ENCODE measurements around the gene EFNA2.
A peak's percentile ranks its signal among the peaks of the same experiment; 100 is the strongest.

Gene EFNA2

DNA sequence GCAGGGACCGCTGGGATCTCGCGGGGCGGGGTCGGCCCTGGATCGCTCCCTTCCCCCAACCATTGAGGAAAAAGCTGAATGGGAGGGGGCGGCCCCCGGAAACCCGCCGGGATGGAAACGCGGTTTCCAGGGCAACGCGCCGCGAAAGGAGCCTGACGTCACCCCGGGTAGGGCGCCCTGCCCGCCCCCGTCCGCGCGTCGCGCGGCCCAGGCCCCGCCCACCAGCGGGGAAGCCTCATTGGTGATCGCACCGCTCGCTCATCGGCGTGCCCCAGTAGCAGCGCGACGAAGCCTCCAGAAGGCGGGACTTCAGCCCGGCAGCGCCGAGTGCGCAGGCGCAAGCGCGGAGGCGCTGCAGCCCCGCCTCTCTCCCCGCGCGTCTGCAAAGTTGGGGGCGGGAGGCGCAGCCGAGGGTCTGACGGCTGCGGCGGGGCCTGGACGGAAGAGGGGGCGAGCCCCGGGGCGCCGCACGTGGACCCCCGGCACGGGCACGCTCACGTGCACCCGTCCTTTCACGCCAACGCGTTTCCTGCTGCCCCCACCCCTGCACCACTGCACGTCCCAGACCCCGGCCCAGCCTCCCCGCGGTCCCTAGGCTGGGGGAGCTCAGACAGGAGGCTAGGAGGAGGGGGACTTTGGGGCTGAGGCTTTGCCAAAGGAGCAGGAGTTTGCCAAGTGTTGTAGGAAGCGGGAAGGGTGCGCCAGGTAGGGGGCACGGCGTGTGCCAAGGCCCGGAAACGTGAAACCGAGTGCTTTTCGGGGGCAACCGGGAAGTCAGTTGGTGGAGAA, 24.7 kb upstream of the EFNA2 start:
- peak; percentile 94 for DNase-seq

- no peak for DNase-seq
Measured at GRCh38 chr19:1261538-1261797, 24.2 kb upstream of the EFNA2 start.

DNA sequence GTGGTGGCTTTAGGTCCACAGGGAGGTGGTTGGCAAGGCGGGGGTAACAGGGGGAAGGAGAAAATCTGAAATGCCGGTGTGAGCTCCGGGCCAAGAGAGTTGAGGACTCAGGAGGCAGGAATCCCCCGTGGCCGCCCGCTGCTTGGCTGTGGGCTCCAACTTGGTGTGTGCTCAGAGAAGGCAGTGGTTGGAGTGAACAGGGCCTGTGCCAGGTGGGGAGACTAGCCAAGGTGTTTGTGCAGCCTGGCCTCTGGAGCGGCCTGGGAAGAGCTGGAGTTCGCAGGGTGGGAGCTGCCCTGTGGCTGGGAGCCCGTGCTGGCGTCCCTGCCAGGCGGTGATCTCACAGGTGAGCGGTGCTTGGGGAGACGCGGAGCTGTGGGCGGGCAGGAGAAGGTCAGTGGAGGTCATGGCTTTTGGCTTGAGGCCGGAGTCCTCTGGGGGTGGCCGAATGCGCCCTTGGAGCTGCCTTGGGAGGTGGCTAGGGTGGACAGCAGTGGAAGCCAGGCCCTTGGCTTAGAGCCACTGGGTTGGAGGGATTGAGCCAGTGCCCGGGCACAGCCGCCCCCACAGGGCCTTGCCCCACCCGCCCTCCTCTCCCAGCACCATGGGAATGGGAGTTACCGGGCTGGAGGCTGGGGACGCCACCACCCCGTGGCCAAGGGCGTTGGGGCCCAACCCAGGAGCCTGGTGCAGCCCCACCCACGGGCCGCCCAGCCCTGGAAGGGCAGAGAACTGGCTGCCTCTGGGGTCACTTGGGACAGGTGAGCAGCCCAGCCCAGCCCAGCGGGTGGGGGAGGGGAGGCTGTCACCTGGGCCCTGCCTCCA, 23.7 kb upstream of the EFNA2 start:
- DNase-seq: peak; percentile 44

DNA sequence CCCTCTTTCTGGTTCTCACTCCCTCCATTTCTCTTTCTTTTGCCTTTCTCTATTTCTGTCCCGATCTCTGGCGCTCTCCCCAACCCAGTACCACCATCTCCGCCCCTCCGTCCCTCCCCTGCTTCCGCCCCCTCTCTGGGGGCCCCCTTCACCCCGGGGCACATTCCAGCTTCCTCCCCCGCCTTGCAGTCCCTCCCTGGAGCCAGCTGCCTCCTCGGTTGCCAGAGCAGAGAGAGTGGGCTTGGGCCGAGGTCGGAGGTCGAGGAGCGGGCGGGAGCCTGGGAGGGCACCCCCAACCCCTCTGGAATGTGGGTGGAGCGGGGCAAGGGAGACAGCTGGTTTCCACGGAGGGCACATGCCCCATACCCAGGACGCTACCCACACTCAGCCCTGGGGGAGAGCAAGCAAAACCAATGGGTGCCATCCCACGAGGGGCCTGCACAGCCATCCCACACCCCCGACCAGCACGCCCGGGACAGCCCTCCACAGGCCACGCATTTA, 23.0 kb upstream of the EFNA2 start:
- DNase-seq: no peak

DNA sequence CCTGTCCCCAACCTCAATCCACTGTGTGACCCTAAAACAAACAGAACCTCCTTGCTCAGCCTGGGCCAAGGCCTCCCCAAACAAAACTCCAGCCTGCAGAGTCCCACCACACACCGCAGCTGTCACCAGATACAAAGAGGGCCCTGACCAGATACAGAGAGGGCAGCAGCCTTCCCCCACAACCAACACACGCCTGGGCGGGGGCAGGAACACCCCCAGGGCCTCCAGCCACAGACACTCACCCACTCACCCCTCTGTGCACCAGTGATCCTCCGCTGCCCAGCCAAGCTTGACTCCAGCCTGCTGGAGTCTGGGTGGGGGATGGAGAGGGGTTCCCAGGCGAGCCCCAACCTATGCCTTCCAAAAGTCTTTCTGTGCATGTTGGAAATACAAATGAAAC, 22.5 kb upstream of the EFNA2 start:
- no peak for DNase-seq

GRCh38 chr19:1264801-1265614, 20.7 kb upstream of the EFNA2 start:
- no peak for DNase-seq

GRCh38 chr19:1265615-1266128, 20.0 kb upstream of the EFNA2 start:
- DNase-seq: no peak

DNA sequence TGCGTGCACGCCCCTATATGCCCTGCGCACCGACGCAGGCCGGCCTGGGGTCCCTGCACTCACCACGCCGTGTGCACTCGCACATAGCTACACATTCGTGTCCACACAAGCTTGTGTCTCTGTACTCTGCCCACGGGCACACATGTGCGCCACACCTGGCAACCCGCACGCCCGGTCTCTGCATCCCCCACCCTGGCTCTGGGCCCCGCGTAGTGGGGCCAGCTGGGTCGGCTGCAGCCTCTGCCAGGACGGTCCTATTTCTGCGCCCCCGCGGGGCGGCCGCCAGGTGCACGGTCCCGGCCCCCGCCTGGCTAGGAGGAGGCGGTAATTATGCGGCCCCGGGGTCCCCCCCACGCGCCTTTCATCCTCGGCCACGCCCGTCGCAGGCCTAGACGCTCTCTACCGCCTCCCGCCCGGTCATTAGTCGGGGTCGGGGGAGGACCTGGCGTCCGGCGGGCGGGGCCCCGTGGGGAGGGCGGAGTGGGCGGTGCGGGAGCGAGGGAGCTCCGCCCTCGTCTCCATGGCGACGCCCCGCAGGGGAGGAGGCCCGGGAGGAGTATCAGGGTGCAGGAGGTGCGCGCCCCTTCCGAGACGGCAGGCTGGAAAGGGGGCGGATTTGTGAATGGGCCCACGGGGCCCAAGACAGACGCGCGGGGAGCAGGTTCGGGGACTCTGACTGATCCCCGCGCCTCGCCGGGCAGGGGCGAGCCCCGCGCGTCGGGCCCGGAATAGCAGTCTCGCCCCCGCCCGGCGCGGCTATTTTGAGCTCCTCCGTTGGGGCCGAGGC, 19.4 kb upstream of the EFNA2 start:
- peak; percentile 53 for DNase-seq

- DNase-seq: peak; percentile 83
Measured at GRCh38 chr19:1266916-1267476, 18.7 kb upstream of the EFNA2 start.

GRCh38 chr19:1267477-1268225, 18.0 kb upstream of the EFNA2 start:
- peak; percentile 4 for DNase-seq

DNA sequence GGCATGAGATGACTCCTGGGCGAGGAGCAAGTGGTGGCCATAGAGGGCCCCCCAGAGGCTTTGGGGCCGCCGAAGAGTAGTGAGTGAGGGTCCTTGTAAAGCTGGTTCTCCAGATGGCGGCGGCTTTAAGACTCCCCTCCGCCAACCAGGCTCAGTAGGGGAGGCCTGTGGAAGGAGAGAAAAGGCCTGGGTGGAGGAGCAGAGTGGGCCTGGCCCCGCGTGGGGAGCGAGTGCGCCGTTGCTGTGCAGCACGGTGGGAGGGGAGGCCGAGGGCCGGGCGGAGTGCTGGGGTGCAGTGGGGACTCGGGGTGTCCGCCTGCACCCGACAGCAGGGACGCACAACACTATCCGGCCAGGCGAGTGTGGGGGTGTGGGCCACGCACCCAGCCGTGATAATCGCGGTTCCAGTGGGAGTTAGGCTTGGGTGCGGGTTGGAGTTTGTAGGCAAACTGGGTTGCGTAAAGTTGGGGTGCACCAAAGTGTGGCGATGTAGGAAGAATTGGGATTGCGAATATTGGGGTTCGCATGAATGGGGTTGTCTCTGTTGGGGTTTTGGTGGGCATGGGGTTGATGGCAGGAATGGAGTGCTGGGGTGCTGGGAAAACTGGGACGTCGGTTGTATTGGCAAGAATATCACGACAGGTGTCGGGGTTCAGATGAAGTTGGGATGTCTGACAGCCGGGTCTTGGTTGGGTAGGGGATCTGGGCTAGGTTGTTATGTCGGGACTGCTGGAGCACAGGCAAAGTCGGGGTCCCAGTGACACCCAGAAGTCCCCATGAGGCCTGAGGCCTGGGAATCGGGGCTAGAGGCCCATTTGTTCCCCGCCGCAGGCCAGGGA, 17.2 kb upstream of the EFNA2 start:
- DNase-seq: peak; percentile 13

DNA sequence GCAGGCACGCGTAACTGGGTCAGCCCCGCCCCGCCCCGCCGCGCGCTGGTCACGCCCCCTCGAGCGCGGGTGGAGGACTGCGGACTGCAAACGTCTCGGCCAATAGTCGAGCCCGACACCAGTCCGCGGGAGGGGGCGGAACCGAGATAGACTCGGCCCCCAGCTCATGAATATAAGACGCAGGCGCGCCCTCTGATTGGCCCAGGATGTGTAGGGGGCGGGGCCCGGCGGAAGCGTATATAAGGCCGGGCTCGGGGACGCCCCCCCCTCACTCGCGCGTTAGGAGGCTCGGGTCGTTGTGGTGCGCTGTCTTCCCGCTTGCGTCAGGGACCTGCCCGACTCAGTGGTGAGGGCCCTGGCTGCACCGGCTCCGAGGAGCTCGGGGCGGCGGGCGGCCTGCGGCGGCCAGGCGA, 16.6 kb upstream of the EFNA2 start, which contains the start of gene CIRBP:
Gene CIRBP (plus strand): TSS at position 268 of the 413 bp plus-strand sequence. CDS start 1,602 bp downstream, outside the sequence.
- peak; percentile 99 for DNase-seq

DNA sequence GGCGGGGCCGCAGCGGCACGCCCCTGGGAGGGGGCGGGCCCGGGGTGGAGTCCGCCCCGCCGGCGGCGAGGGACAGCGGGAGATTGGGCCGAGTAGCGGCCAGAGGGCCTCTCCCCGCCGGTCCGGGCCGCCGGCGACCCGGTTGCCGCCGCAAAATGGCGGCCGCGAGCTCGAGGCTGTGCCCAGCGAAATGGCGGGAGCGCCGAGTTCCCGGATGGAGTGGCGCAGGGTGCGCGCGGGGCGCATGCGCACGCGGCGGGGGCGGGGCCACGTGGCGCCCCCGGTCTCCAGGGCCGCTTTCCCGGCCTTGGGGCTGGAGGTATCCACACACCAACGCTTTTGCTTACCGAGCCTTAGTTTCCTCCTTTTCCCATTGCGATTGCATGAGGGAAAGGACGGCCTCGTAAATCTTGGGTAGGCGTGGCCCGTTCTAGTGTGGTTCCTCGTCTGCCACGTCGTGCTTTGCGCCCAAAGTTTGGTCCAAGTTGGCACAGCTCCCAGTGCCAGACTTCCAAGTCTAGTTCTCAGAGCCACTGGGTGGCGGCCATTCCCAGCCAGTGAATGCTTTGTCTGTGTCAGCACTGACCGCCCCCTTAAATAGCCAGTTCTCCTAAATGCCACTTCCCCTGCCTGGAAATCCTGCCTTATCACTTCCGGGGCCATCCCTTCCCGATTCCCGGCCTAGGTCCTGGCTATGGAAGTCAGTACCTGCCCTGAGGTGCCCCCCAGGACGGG, 16.0 kb upstream of the EFNA2 start:
- peak; percentile 89 for DNase-seq

DNA sequence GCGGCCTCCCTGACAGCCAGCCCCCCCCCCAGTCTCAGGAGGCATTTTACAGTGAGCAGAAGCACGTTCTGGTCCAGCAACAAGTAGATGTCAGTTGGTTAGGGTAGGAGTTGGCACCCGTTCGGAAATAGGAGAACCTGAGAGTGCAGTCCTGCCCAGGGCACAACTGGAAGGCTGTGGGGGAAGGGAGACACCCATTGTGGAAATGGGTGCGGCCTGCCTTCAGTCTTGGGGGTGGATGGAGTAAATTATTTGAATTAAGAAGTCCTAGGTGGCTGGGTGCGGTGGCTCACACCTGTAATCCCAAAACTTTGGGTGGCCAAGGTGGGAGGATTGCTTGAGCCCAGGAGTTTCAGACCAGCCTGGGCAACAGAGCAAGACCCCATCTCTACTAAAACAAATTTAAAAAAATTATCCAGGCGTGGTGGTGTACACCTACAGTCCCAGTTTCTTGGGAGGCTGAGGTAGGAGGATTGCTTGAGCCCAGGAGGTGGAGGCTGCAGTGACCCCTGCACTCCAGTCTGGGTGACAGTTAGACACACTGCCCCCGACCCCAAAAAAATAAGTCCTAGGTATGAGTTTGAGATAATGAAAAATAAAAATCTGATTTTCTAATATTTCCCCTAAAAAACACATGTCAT, 15.3 kb upstream of the EFNA2 start:
- DNase-seq: no peak

DNA sequence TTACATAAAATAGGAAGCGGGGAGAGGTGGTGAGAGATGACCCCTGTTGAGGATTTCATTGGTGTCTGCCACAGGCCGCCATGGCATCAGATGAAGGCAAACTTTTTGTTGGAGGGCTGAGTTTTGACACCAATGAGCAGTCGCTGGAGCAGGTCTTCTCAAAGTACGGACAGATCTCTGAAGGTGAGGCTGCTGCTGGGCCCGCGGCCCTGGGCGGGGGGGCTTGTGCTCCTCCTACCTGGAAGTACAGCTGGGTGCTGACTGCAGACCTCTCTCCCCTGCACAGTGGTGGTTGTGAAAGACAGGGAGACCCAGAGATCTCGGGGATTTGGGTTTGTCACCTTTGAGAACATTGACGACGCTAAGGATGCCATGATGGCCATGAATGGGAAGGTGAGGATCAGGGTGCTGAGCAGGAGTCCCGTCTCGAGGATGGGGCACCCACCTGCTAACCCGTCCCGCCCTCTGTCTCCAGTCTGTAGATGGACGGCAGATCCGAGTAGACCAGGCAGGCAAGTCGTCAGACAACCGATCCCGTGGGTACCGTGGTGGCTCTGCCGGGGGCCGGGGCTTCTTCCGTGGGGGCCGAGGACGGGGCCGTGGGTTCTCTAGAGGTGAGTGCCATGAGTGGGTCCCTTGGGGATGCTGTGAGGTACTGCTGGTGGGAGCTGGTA, 14.7 kb upstream of the EFNA2 start:
- DNase-seq: no peak

- DNase-seq: no peak
Measured at GRCh38 chr19:1271528-1272422, 13.9 kb upstream of the EFNA2 start.
